GM10266 (cell line): ENCODE results near the gene ATP13A5.

Source experiments
- DNase-seq: peaks from one replicate; pipeline ENCODE4 v3.0.0; 2012; ENCODE audit errors: extremely low spot score
- TF ChIP-seq, protein P1 (sequence below): IDR thresholded peaks from 2 replicates; pipeline ENCODE4 v1.5.1; 2012; ENCODE audit warnings: mild to moderate bottlenecking, low read depth; ENCODE audit not compliant: control insufficient read depth, insufficient read depth; ENCODE audit errors: missing control alignments

ATP13A5 gene

DNA sequence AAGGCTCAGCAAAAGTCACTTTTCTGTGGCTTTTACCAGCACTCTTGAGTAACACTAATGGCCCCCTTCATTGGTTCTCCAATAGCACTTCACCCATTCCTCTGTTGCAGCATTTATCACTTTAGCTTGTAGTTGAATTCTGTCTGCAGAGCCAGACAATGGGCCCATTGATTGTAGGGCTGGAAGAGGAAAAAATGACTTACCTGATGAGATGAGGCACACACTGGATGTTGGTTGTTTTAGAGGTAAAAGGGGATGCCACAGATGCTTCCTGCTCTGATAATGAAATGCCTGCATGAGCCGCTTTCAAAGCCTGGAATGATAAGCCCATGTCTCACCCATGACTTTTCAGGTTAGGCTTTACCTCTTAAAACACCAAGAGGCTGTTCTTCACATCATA, 73.2 kb downstream of the ATP13A5 start:
- TF ChIP-seq, protein P1, sequence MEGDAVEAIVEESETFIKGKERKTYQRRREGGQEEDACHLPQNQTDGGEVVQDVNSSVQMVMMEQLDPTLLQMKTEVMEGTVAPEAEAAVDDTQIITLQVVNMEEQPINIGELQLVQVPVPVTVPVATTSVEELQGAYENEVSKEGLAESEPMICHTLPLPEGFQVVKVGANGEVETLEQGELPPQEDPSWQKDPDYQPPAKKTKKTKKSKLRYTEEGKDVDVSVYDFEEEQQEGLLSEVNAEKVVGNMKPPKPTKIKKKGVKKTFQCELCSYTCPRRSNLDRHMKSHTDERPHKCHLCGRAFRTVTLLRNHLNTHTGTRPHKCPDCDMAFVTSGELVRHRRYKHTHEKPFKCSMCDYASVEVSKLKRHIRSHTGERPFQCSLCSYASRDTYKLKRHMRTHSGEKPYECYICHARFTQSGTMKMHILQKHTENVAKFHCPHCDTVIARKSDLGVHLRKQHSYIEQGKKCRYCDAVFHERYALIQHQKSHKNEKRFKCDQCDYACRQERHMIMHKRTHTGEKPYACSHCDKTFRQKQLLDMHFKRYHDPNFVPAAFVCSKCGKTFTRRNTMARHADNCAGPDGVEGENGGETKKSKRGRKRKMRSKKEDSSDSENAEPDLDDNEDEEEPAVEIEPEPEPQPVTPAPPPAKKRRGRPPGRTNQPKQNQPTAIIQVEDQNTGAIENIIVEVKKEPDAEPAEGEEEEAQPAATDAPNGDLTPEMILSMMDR: no peak
- DNase-seq: no peak

DNA sequence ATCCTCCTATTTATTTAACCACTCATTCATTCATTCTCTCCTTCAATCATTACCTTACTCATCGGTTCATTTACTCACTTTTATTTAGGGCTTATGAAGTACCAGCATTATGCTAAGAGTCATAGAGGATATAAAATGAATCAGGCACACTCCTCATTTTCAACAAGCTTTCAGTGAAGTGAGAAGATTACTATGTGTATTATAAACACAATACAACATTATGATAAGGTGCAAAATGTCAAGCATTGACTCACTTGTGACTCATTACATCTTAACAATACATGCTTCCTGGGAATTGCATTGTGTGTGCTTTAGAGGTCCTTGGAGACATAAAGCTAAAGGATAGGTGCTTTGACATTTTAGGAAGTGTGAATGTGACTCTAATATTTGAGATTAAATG, 77.1 kb downstream of the ATP13A5 start:
- no peak for DNase-seq
- TF ChIP-seq, protein P1: no peak

DNA sequence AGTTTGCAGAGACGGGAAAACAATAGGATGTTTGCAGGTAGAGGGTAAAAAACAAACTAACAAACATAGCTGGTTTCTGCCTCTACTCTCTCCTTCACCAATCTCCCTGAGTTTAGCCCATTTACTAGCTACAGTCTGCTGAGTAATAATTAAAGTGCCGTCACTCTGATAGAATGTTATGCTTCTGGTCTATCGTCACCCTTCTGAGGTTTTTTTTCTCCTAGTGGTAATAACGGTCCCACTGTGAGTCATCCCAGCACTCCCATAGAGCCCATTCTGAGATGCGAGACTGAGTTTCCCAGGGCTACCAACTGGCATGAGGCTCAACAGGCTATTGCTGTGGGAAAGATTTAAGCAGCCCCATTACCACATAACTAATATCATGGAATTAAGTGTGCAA, 81.1 kb downstream of the ATP13A5 start:
- no peak for DNase-seq
- TF ChIP-seq, protein P1: no peak

DNA sequence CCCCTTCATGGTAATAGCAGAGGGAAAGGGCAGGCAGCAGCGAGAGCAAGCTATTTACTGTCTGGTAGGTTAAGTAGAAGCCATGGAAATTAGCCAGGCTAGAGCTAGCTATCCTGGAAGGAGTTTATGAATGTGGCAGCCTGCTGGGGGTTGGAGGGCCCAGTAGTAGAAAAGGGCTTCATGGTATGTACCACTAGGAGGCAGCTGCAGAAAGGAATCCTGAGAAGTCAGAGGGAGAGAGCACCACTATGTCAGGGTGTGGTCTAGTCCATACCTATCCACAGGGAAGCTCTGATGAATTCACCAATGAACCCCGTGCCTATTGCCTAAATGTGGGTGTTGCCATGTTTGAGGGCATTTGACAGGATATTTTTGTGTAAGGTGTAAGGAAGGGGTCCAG, 82.6 kb downstream of the ATP13A5 start:
- TF ChIP-seq, protein P1: no peak
- DNase-seq: no peak

DNA sequence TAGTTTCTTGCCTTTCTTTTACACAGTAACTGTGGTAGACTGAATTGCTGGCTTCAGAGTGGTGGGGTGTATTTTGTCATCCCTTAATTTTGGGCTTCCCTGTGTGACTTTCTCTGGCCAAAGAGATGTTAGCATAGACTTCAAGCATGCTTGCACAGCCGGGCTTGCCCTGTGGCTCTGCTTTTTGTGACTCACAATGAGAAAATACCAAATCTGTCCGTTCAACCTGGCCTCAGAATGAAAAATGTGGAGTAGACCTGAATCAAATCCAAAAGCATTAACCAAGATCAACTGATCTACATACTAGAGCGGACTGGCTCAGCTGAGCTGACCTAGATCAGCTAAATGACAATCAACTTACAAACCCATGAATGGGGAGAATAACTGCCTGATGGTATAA, 86.2 kb downstream of the ATP13A5 start:
- TF ChIP-seq, protein P1: no peak
- no peak for DNase-seq

DNA sequence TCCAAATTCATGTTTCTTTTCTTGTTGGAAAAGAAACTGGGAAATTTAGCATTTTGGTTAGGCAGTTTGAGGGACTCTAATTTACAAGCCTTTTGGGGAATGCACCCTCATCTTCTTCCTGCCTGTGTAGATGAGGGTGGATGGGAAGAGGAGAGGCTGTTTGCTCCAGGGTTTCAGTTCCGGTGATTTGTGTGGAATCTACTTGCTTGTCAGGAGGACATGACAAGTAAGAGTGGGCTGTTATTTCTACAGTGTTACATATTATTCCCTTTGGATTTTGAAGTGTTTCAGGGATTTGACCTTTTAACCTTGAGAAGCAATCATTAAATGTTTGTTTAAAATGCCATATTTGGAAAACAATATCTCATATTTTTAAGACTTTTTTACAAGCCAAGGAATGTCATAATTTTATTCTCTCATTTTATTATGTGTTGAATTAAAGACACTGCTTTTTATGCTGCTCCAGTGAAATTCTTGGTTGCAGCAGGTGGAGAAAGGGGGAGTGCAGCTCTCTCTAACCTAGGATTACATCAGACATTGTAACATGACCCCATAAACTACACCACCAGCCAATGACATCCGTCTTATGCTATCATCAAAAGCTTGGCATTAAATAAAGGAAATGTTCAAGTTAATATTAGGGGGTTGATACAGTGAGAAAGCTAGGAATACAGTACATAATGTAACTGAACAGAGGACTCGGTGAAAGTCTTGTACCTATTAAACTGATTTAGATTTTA, 107.3 kb downstream of the ATP13A5 start:
- no peak for DNase-seq
- TF ChIP-seq, protein P1: no peak

DNA sequence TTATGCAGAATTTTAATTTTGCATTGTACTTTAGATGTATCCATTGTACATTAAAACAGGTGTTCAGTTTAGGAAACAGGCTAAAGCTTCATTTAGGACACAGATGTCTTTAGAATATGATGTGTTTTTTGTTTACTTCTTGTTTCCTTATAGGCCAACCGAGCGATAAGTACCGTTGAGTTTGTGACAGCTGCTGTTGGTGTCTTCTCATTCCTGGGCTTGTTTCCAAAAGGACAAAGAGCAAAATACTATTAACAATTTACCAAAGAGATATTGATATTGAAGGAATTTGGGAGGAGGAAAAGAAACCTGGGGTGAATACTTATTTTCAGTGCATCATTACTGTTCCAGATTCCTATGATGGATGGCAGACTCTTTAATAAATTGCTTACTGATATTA, 108.1 kb downstream of the ATP13A5 start:
- TF ChIP-seq, protein P1: no peak
- no peak for DNase-seq
